ENCODE results near the gene DGKZ.

DNA sequence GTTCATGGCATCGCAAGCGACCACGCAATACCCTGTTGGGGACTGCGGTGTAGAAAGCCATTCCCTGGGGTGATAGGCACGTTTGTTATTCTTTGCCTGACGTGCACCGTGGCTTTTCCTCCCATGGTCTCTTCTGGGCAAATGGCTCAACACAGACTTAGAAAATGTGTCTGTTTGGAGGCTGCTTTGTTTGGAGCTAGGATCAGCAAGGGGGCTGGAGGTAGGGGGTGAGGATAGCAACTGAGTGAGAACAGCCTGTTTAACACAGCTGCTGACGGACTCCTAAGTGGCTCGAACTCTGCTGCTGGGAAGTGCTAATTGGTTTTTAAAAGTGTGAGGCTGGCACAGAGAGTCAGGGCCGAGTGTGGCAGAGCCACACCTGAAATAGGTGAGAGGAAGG lies 60.4 kb downstream of the DGKZ start:
- TF ChIP-seq, protein P1, sequence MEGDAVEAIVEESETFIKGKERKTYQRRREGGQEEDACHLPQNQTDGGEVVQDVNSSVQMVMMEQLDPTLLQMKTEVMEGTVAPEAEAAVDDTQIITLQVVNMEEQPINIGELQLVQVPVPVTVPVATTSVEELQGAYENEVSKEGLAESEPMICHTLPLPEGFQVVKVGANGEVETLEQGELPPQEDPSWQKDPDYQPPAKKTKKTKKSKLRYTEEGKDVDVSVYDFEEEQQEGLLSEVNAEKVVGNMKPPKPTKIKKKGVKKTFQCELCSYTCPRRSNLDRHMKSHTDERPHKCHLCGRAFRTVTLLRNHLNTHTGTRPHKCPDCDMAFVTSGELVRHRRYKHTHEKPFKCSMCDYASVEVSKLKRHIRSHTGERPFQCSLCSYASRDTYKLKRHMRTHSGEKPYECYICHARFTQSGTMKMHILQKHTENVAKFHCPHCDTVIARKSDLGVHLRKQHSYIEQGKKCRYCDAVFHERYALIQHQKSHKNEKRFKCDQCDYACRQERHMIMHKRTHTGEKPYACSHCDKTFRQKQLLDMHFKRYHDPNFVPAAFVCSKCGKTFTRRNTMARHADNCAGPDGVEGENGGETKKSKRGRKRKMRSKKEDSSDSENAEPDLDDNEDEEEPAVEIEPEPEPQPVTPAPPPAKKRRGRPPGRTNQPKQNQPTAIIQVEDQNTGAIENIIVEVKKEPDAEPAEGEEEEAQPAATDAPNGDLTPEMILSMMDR (IDR thresholded peaks at IDR 0.05): no peak
- TF ChIP-seq POLR2A (IDR thresholded peaks at IDR 0.05): no peak
